ENCODE measurements around the gene MTA1.

MTA1 gene

GRCh38 chr14:105393151-105393550 is 26.5 kb upstream of the MTA1 start:
- H3K9me3 ChIP-seq: no peaks in the 10 kb centered on the region
- H3K27ac ChIP-seq: no peak overlapping the region
- H3K4me3 ChIP-seq: no peak overlapping the region
- H3K27me3 ChIP-seq: no peaks in the 10 kb centered on the region
- DNase-seq: no peak
- H3K4me1 ChIP-seq: peaks cover 0 to 25% (median 5%) of the 10 kb centered on the region in 4 donors
- intact Hi-C loops (cut with DNase I; ENCODE audit: low total_unique reads): no loop called here
- no peak for TF ChIP-seq CTCF (IDR thresholded peaks at IDR 0.05)
- H3K36me3 ChIP-seq: peaks cover 6 to 48% (median 15%) of the 10 kb centered on the region in 3 donors

GRCh38 chr14:105394714-105395537 is 24.7 kb upstream of the MTA1 start:
- Histone ChIP-seq H3K9me3 (no peaks in the 10 kb centered on the region), H3K4me1 (peaks cover 0 to 23% (median 14%) of the 10 kb centered on the region in 4 donors), H3K4me3 (no peak overlapping the region), H3K27ac (no peak overlapping the region), H3K27me3 (no peaks in the 10 kb centered on the region), H3K36me3 (peaks cover 6 to 43% (median 19%) of the 10 kb centered on the region in 3 donors)
- intact Hi-C loops (cut with DNase I; ENCODE audit: low total_unique reads): no loop called here
- DNase-seq: no peak
- no peak for TF ChIP-seq CTCF (IDR thresholded peaks at IDR 0.05)

GRCh38 chr14:105395538-105395854 is 24.1 kb upstream of the MTA1 start:
- peaks cover 0 to 18% (median 14%) of the 10 kb centered on the region in 4 donors for H3K4me1 ChIP-seq
- H3K4me3 ChIP-seq: no peak overlapping the region
- no peak for TF ChIP-seq CTCF (IDR thresholded peaks at IDR 0.05)
- H3K27ac ChIP-seq: no peak overlapping the region
- intact Hi-C loops (cut with DNase I; ENCODE audit: low total_unique reads): no loop called here
- no peaks in the 10 kb centered on the region for H3K27me3 ChIP-seq
- no peaks in the 10 kb centered on the region for H3K9me3 ChIP-seq
- DNase-seq: no peak
- H3K36me3 ChIP-seq: peaks cover 6 to 48% (median 23%) of the 10 kb centered on the region in 3 donors

- H3K9me3 ChIP-seq: peaks cover 0 to 10% (median 0%) of the 10 kb centered on the region in 3 donors
- no peak for DNase-seq
- intact Hi-C loops (cut with DNase I; ENCODE audit: low total_unique reads): no loop called here
- peak overlapping the region; percentile 67 to 94 for H3K4me3 ChIP-seq
- peak overlapping the region; percentile 81 for H3K27ac ChIP-seq
- no peaks in the 10 kb centered on the region for H3K27me3 ChIP-seq
- no peak for TF ChIP-seq CTCF (IDR thresholded peaks at IDR 0.05)
- peaks cover 0 to 18% (median 13%) of the 10 kb centered on the region in 4 donors for H3K4me1 ChIP-seq
- peaks cover 6 to 43% (median 24%) of the 10 kb centered on the region in 3 donors for H3K36me3 ChIP-seq
These were observed 22.2 kb upstream of the MTA1 start for GRCh38 chr14:105397350-105397931.

- Histone ChIP-seq H3K9me3 (peaks cover 0 to 13% (median 1%) of the 10 kb centered on the region in 3 donors), H3K27ac (peak within 1 kb of the TSS; percentile 81), H3K4me3 (peak within 1 kb of the TSS; percentile 67 to 94), H3K27me3 (no peaks in the 10 kb centered on the region), H3K36me3 (peaks cover under 1 to 36% (median 24%) of the 10 kb centered on the region in 3 donors), H3K4me1 (peaks cover 0 to 18% (median 13%) of the 10 kb centered on the region in 4 donors)
- no peak for TF ChIP-seq CTCF (IDR thresholded peaks at IDR 0.05)
- intact Hi-C loops (cut with DNase I; ENCODE audit: low total_unique reads): no loop called here
- DNase-seq: peak; percentile 82 to 92
These were observed 21.4 kb upstream of the MTA1 start, which contains the start of gene TEX22 for GRCh38 chr14:105398044-105398725. TEX22 (plus strand) TSS chr14:105398538; CDS start chr14:105399341, 803 bp downstream.
